OCI-LY1 (cell line): ENCODE results near the gene WNT9A.

Source experiments
- EZH2 ChIP-seq: fragments of 200-600 bp; sonication (generic), shearing (Covaris generic); IDR thresholded peaks from 2 replicates; pipeline ENCODE4 v1.8.0; 2017; ENCODE audit warnings: borderline replicate concordance, mixed run types, mild to moderate bottlenecking, antibody characterized with exemption, low read length, moderate library complexity, mixed read lengths
- TF ChIP-seq, protein P1 (sequence below): fragments of 200-600 bp; sonication (generic), shearing (Covaris generic); IDR thresholded peaks from 2 replicates; pipeline ENCODE4 v1.5.1; 2017; ENCODE audit warnings: mild to moderate bottlenecking, antibody characterized with exemption, low read length, moderate library complexity, mixed read lengths

DNA sequence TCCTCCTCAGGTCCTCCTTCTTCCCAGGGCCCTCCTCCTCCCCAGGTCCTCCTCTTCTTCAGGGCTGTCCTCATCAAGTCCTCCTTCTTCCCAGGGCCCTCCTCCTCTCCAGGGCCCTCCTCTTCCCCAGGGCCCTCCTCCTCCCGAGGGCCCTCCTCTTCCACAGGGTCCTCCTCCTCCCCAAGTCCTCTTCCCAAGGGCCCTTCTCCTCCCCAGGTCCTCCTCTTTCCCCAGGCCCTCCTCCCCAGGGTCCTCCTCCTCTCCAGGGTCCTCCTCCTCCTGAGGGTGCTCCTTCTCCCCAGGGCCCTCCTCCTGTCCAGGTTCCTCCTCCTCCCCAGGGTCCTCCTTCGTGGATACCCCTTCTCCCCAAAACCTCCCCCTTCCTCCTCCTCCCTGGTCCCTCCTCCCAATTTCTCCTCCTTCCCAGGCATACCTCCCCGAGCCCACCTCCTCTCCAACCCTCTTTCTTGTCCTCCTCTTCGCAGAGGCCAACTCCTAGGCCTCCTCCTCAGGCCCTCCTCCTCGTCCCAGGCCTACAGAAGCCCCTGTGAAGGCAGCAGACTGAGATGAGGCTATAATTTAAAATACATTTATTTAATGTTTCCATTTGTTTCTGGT lies 29.5 kb downstream of the WNT9A start:
- TF ChIP-seq, protein P1, sequence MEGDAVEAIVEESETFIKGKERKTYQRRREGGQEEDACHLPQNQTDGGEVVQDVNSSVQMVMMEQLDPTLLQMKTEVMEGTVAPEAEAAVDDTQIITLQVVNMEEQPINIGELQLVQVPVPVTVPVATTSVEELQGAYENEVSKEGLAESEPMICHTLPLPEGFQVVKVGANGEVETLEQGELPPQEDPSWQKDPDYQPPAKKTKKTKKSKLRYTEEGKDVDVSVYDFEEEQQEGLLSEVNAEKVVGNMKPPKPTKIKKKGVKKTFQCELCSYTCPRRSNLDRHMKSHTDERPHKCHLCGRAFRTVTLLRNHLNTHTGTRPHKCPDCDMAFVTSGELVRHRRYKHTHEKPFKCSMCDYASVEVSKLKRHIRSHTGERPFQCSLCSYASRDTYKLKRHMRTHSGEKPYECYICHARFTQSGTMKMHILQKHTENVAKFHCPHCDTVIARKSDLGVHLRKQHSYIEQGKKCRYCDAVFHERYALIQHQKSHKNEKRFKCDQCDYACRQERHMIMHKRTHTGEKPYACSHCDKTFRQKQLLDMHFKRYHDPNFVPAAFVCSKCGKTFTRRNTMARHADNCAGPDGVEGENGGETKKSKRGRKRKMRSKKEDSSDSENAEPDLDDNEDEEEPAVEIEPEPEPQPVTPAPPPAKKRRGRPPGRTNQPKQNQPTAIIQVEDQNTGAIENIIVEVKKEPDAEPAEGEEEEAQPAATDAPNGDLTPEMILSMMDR: no peak
- no peak for TF ChIP-seq EZH2
